ENCODE data around the gene C1orf94.

Gene C1orf94

GRCh38 chr1:34147301-34147700, 29.4 kb upstream of the C1orf94 start:
- POLR2A ChIA-PET, result no interaction called here
- no peak for DNase-seq (ENCODE audit: extremely low spot score)
- CTCF ChIA-PET, result no interaction called here
- TF ChIP-seq CTCF (IDR thresholded peaks at IDR 0.05; ENCODE audit: control extremely low read depth, extremely low read depth, low read depth, missing control alignments), result no peak

DNA sequence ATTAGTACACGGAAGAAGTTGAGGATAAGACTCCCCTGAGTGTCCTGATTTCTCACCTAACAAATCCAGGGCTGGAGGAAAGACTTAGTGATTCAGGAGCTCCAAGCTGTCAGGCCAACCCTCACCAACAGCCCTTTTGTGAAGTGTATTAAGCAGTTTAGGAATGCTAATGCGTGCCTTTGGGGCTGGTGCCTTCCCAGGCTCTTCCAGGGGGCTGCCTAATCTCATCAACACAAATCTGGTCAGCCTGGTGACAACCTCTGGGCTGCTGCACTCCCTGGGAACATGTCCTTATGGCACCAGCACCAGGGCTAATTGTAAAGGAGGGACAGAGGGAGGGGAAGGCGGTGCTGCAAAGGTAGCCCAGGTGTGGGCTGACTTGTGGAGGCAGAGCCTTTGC, 27.2 kb upstream of the C1orf94 start:
- no peak for TF ChIP-seq CTCF (IDR thresholded peaks at IDR 0.05; ENCODE audit: control extremely low read depth, extremely low read depth, low read depth, missing control alignments)
- CTCF ChIA-PET, result no interaction called here
- DNase-seq (ENCODE audit: extremely low spot score), result no peak
- POLR2A ChIA-PET, result no interaction called here

DNA sequence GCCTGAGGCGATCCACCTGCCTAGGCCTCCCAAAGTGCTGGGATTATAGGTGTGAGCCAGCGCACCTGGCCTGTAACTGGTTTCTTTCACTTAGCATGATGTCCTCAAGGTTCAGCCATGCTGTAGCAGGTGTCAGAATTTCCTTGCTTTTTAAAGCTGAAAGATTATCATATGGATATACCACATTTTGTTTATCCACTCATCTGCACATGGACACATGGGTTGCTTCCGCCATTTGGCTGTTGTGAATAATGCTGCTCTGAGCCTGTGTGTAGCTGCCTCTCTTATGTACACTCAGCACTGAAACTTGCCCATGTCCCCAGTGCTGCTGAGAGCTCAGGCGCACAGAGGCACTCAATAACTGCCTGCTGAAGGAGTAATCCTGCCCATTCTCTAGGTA, 23.5 kb upstream of the C1orf94 start:
- no peak for DNase-seq (ENCODE audit: extremely low spot score)
- ChIA-PET POLR2A (no interaction called here), CTCF (interaction anchor here (1.6 kb wide), 1 partner anchor 27 kb away, joined by 3 read pairs; no protein-coding TSS in a partner anchor)
- TF ChIP-seq CTCF (IDR thresholded peaks at IDR 0.05; ENCODE audit: control extremely low read depth, extremely low read depth, low read depth, missing control alignments), result no peak

GRCh38 chr1:34155860-34156259, 20.8 kb upstream of the C1orf94 start:
- TF ChIP-seq CTCF (IDR thresholded peaks at IDR 0.05; ENCODE audit: control extremely low read depth, extremely low read depth, low read depth, missing control alignments), result no peak
- DNase-seq (ENCODE audit: extremely low spot score), result no peak
- ChIA-PET CTCF (no interaction called here), POLR2A (no interaction called here)

DNA sequence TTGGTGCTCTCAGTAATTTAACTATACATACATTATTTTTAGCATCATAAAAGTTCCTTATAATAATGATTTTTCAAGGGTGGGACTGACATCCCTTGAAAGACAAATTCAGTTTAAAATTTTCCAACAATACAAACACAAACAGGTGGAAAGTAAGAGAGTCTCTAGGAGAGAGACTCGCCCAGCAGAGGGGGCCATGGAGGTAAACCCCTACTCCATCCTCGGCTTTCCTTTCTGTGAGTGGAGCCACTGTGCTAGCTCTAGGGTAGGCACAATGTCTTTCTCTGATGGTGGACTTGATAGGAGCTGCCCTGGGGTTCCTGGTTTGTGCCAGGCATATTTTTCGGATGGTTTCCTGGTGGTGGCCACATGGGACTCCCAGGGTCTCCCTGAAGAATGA, 20.0 kb upstream of the C1orf94 start:
- DNase-seq (ENCODE audit: extremely low spot score), result no peak
- ChIA-PET CTCF (no interaction called here), POLR2A (no interaction called here)
- TF ChIP-seq CTCF (IDR thresholded peaks at IDR 0.05; ENCODE audit: control extremely low read depth, extremely low read depth, low read depth, missing control alignments), result no peak

GRCh38 chr1:34162852-34163766, 13.6 kb upstream of the C1orf94 start:
- ChIA-PET POLR2A (no interaction called here), CTCF (interaction anchor here (0.7 to 2.4 kb wide), 14 partner anchors 9 to 530 kb away, joined by 3 to 29 read pairs (median 4); no protein-coding TSS in a partner anchor)
- TF ChIP-seq CTCF (IDR thresholded peaks at IDR 0.05; ENCODE audit: control extremely low read depth, extremely low read depth, low read depth, missing control alignments), result peak; percentile 49
- peak; percentile 79 for DNase-seq (ENCODE audit: extremely low spot score)
